Body of pancreas (tissue), 4 donors: ENCODE data around the gene HPSE2.

Source experiments
- POLR2A ChIP-seq, 3 donors: fragments of 450-650 bp; IDR thresholded peaks; one replicate each; pipeline ENCODE4 v1.6.1; 2016; ENCODE audit warnings: antibody characterized with exemption in 3 of 3, mild to moderate bottlenecking in 2 of 3
- TF ChIP-seq, protein P1 (sequence below), 7 experiments: fragments of 450-650 bp in 4 of 7; fragments of 200-600 bp in 3 of 7; sonication (generic) in 3 of 7; IDR thresholded peaks; one replicate each; pipeline ENCODE4 v1.5.1; 2016 to 2019; ENCODE audit warnings: antibody characterized with exemption in 7 of 7

DNA sequence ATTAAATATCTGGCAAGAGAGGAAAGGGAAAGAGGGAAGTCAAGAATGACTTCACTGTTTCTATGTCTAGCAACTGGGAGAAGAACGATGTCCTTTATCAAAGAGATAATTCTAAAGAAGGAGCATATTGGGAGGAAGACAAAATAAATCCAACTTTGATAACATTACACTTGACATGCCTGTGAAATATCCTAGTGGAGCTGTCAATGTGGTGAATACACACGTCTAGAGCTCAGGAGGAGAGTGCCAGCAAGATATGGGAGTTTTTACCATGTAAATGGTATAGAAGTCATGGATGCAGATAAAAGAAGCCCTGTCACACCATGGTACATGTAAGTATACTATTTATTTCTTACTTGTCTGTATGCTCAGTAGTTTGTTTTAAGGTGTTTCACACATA is 356.7 kb downstream of the HPSE2 start:
- TF ChIP-seq, protein P1, sequence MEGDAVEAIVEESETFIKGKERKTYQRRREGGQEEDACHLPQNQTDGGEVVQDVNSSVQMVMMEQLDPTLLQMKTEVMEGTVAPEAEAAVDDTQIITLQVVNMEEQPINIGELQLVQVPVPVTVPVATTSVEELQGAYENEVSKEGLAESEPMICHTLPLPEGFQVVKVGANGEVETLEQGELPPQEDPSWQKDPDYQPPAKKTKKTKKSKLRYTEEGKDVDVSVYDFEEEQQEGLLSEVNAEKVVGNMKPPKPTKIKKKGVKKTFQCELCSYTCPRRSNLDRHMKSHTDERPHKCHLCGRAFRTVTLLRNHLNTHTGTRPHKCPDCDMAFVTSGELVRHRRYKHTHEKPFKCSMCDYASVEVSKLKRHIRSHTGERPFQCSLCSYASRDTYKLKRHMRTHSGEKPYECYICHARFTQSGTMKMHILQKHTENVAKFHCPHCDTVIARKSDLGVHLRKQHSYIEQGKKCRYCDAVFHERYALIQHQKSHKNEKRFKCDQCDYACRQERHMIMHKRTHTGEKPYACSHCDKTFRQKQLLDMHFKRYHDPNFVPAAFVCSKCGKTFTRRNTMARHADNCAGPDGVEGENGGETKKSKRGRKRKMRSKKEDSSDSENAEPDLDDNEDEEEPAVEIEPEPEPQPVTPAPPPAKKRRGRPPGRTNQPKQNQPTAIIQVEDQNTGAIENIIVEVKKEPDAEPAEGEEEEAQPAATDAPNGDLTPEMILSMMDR (IDR thresholded peaks at IDR 0.05), result no peak
- no peak for TF ChIP-seq POLR2A (IDR thresholded peaks at IDR 0.05)
